ENCODE data around the gene DNAH6.

DNA sequence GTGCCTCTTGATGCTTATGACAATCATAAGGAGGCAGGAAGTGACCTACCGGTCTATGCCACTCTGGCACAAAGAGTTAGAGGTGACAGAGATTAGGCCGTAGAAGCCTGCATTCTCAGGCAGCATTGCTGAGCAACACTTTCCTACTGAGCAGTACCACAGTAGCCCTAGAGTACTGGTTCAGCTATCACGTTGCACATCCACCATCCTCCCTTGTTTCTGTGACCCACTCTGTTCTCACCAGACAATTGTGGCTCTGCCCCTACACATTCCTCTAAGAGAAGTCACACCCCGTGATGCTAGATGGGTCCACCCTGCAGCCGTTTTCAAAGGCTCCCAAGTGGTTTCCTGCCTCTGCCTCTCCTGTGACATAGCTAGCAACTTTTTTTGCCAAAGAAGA is 34.6 kb upstream of the DNAH6 start:
- TF ChIP-seq, protein P1, sequence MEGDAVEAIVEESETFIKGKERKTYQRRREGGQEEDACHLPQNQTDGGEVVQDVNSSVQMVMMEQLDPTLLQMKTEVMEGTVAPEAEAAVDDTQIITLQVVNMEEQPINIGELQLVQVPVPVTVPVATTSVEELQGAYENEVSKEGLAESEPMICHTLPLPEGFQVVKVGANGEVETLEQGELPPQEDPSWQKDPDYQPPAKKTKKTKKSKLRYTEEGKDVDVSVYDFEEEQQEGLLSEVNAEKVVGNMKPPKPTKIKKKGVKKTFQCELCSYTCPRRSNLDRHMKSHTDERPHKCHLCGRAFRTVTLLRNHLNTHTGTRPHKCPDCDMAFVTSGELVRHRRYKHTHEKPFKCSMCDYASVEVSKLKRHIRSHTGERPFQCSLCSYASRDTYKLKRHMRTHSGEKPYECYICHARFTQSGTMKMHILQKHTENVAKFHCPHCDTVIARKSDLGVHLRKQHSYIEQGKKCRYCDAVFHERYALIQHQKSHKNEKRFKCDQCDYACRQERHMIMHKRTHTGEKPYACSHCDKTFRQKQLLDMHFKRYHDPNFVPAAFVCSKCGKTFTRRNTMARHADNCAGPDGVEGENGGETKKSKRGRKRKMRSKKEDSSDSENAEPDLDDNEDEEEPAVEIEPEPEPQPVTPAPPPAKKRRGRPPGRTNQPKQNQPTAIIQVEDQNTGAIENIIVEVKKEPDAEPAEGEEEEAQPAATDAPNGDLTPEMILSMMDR (IDR thresholded peaks at IDR 0.05), result no peak
- TF ChIP-seq POLR2A (IDR thresholded peaks at IDR 0.05), result no peak

Measured in esophagus squamous epithelium (tissue), 4 donors.